Ramos (cell line): ENCODE measurements around the gene APP.

Experiments
- in situ Hi-C: fragments of 300-500 bp; cut with MboI; formaldehyde crosslinking; loops from one replicate; pipeline ENCODE4 v1.14.3; 2022; ENCODE audit warnings: low sequenced_read_pairs; ENCODE audit not compliant: unreplicated experiment

APP gene

GRCh38 chr21:26130249-26130881 is 40.2 kb downstream of the APP start:
- in situ Hi-C loops = no loop called here

DNA sequence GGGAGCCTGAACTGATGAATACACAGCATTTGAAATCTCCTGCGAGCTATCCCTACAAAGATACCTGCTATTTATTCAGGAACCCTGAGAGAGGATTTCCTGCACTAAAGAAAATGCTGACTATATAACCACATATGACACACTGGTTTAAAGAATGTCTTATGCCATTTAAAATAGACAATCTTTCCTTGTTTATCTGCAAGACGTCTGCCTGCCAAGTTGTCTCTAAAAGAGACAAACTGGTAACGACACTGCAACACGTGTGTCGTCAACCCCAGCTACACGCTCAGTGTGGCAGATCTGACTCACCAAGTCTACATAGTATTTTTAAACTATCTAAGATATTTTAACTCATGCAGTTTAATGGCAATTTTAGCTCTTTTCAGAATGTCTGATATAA is 42.7 kb downstream of the APP start:
- in situ Hi-C loops = no loop called here

DNA sequence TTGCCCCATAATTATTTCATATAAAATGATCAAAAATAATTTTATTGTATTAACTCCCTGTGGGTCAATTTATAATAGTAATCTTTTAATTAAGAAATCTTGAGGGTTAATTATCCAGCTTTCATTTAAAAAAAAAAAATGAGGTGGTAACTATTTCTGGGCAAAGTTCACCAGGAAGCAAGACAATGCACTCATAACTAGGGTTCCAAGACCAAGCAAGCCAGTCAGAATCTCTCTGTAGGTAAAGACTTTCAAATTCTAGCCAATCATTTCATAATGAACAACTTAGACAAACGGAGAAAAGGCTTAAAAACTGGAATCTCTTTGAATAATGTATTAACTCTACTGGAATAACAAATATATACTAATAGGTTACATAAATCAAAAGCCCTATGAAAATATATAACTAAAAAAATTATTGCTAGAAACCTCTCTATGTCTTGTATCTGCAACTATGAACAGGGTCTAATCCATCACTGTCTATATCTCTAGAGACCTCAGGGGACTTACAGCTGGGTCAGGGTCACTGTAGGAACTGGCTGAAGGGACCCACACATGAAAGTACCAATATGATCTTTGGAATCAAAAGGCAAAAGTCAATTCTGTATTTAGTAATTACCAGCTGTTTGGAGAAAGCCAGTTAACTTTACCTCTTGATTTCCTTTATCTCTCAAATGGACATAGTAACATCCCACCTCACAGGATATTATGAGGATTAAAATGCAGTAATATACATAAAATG is 43.3 kb downstream of the APP start:
- in situ Hi-C loops = no loop called here

DNA sequence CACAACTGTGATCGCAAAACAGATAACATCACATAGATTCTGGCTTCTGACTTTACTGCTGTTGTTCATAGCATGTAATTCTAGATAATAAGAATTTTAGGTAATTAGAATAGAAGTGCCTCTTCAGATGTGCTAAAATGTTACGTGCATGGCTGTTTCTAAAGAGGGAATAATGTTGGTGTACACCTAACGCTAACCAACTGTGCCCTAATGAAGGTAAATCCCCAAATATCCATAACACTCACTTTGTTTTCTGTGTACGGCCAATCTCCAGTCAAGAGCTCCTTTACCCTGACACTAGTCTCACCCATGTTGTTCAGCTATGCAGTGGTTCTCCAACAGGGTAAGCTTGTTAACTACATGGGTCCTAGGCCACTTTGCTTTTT is 44.4 kb downstream of the APP start:
- in situ Hi-C loops = no loop called here

DNA sequence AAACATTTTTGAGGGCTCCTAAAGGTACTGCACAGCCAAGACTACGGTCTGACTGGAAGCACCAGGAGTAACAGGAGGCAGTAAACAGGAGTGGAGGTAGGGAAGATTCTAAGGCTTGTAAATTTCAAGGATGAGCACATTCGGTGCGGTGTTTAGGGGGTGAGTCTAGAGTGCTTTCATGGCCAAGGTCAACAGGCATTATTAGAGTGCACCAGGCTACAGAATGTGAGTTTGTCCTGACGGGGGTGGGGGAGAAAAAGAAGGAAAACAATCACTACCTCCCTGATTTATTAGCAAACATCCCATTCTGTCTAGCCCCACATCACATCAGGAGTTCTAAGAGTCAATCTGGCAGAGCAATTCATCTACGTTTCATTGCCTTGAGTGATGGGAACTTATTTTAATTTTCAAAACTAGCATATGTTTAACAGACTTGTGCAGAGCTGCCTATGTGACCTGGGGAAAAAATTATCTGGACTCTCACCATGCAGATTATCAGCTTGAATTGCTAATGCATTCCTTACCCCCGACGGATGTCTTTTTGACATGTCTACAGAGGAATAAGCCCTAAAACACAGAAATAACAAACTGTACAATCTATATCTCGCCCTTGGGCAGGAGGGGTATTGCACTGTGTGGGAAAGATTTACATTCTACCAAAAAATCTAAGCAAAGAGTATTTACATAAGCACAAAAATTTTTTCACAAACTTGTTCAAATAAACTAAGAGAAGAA is 45.0 kb downstream of the APP start:
- in situ Hi-C loops = no loop called here

GRCh38 chr21:26124896-26125295 is 45.7 kb downstream of the APP start:
- in situ Hi-C loops = no loop called here

DNA sequence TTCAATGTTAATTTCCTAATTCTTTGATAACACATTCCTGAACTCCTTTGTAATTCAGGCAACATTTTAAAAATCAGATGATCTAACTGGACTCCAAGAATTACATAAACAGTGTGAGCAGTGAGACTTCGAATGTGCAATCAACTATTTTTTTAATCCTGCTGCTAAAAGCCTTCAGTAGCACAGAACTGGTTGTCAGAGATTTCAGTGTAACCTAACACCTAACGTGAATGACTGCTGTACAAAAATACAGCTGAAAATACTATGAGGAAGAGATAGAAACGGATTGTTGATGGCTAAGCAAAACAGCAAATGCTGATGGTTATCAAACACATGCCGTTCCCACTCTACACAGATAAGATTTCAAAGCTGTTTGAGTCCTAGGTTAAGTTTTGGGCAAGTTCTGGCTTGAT is 46.1 kb downstream of the APP start:
- in situ Hi-C loops = no loop called here

- in situ Hi-C loops = no loop called here
These were observed 47.6 kb downstream of the APP start for GRCh38 chr21:26123012-26123411.

GRCh38 chr21:26120828-26121227 is 49.7 kb downstream of the APP start:
- in situ Hi-C loops = no loop called here

DNA sequence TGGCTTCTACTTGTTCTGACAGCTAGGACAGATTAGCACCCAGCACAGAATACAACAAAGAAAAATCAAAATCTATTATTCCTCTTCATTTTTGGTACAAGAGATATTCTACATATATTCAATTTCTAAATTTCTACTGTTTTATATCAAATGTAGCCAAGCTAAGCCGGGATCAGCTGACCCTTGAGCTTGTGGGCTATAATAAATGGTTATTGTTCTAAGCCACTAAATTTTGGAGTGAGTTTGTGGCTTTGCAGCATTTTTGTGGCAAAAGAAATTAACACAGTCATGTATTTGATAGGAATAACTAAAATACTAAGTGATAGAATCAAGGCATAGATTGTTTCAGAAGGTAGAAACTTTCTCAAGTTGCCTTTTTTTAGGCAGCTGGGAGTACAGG is 50.7 kb downstream of the APP start:
- in situ Hi-C loops = no loop called here

- in situ Hi-C loops = no loop called here
These were observed 51.5 kb downstream of the APP start for GRCh38 chr21:26118938-26119540.

DNA sequence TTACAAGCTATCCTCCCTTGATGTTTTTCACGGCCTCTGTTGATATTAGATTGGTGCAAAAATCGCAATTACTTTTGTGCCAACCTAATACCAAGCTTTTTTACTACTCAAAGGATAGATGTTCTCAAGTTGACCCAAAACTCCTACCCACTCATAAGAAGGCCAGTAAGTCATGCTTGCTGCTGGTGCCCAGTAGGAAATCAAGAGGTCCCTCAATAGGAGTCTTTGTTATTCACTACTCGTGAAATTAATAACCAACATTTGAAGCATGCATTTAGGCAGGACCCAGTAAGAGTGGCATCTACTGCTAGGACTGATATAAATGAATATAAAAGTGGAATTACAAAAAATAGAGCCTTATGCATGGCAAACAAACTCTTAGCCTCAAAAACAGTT is 52.6 kb downstream of the APP start:
- in situ Hi-C loops = no loop called here

- in situ Hi-C loops = no loop called here
These were observed 53.1 kb downstream of the APP start for GRCh38 chr21:26117324-26117971.

- in situ Hi-C loops = no loop called here
These were observed 54.0 kb downstream of the APP start for GRCh38 chr21:26116456-26117011.

GRCh38 chr21:26115899-26116298 is 54.7 kb downstream of the APP start:
- in situ Hi-C loops = no loop called here

- in situ Hi-C loops = no loop called here
These were observed 55.3 kb downstream of the APP start for GRCh38 chr21:26115305-26115704.

DNA sequence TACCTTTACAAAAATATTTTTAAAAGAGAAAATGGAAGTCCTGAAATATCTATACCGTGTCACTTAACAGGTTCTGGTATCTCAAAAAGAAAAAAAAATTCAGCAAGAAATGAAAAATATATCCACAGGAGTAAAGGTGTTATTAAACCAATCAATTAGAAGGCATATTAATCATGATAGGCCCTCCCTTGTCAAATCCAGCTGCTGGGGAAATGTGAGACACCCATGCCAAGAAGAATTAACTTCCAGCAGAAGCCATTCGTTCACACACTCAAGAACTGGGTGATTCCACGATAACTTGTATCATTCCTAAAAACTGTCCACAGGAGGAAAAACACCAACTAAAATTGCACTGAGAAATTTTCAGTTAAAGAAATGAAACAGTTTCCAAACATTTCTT is 57.6 kb downstream of the APP start:
- in situ Hi-C loops = no loop called here

DNA sequence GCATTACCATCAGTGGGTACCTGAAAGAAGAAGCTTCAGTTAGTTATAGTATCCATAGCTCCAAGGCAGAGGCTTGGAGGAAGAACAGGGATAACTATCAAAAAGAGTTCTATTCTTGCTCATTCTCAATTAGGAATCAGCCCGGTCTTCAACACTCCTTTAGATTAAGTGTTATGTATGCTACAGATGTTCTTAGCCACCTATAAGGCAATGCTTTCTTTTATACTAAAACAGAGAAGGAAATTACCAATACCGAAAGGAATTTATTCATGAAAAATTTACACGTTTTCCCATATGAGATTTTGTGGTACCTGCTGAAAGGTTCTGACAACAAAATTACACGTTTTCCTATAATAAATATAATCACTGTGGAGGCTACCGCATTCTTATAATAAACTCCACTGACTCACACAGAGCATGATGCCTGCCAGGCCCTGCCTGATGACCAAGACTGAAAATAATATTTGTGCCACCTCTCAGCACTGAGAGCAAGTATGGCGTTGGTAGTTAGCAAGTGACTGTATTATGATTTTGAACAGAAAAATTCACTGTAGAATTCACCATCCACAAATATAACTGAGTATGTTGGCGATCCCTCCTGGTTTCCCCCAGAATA is 58.3 kb downstream of the APP start:
- in situ Hi-C loops = no loop called here

DNA sequence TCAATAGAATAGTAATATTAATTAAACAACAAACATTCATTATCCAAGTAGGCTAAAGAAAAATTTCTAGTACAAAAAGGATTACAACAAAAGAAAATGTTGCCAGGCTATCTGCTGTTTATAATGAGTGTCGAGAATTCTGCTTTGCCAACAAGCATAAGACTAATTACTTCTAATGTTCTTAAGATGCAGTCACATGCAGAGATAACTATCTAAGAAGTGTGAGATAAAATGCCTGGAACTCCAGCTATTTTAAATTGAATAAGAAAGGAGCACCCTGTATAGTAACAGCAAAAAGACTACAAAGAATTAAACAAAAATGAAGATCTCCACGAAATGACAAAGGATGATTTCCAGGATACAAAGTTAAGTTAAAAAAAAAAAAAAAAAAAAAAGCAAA is 59.9 kb downstream of the APP start:
- in situ Hi-C loops = no loop called here

DNA sequence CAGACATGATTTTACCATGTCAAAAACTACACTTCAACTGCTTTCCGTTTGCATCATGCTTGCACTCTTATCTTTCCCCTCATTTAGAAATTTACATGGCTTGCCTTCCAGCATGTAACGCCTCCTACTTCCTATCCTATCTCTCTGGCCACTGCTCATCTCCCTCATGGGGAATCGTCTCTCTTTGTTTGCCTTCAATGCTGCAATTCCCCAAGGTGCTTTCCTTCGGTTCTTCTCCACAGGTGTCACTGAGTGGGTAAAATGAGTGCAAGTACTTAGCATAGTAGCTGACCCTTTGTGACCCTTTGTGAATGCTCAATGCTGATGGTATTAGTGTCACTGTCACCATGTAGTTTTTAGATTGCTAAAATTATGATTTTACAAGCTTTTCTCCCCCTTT is 63.1 kb downstream of the APP start:
- in situ Hi-C loops = no loop called here
